Lower lobe of right lung (tissue), 2 donors: Measurements from ENCODE around the gene TCF7L1. TPM values are rescaled to one million over a fixed set of nuclear protein-coding genes. Genes with fewer than 3 reads are reported as not detected.

Experiments used
- ATAC-seq, 2 donors: fragments of 200-7000 bp; cut with Tn5 transposase; one replicate each; pipeline ENCODE4 v1.9.1; 2020 to 2022; ENCODE audit warnings: mild to moderate bottlenecking in 2 of 2, moderate library complexity in 2 of 2
- DNase-seq: peaks from one replicate; pipeline ENCODE4 v3.0.0-alpha.2; 2020
- H3K27ac ChIP-seq: fragments of 200-600 bp; one replicate; pipeline ENCODE4 v1.8.0; 2022
- H3K27me3 ChIP-seq: fragments of 200-600 bp; one replicate; pipeline ENCODE4 v1.8.0; 2022; ENCODE audit warnings: low read depth
- H3K36me3 ChIP-seq: fragments of 200-600 bp; one replicate; pipeline ENCODE4 v1.8.0; 2022; ENCODE audit warnings: mild to moderate bottlenecking
- H3K4me1 ChIP-seq: fragments of 200-600 bp; one replicate; pipeline ENCODE4 v1.8.0; 2022
- H3K4me3 ChIP-seq: fragments of 200-600 bp; one replicate; pipeline ENCODE4 v1.8.0; 2022; ENCODE audit warnings: mild to moderate bottlenecking
- H3K9me3 ChIP-seq: fragments of 200-600 bp; one replicate; pipeline ENCODE4 v1.8.0; 2022
- CTCF ChIP-seq: fragments of 200-600 bp; IDR thresholded peaks from one replicate; pipeline ENCODE4 v1.8.0; 2022; ENCODE audit warnings: antibody characterized with exemption, mild to moderate bottlenecking
- intact Hi-C: fragments of 100-400 bp; cut with DNase I; formaldehyde crosslinking; loops from one replicate; pipeline ENCODE4 v1.11.0; 2022
- total RNA-seq: library from RNA; stranded (reverse); fragmentation: NEBNext Ultra II Directional; extraction: Animal tissue kit (Norgen Biotek cat#: 25700); gene quantifications from one replicate; pipeline ENCODE4 v1.2.1, GENCODE V29; 2021
- donor health status: DM: no; HTN: yes; CAD: no; lungs with severe emphysema.

Gene TCF7L1
- total RNA-seq, 1 donor from 2014 or later = 17.1 TPM

GRCh38 chr2:85110991-85111560 lies 22.1 kb upstream of the TCF7L1 start:
- Histone ChIP-seq H3K4me3 (no peak overlapping the region), H3K36me3 (no peaks in the 10 kb centered on the region), H3K27ac (no peak overlapping the region), H3K4me1 (no peaks in the 10 kb centered on the region), H3K9me3 (no peaks in the 10 kb centered on the region), H3K27me3 (no peaks in the 10 kb centered on the region)
- TF ChIP-seq CTCF = no peak
- intact Hi-C loops = no loop called here
- no peak for ATAC-seq
- no peak for DNase-seq

- H3K9me3 ChIP-seq = no peaks in the 10 kb centered on the region
- intact Hi-C loops = no loop called here
- ATAC-seq = no peak
- no peaks in the 10 kb centered on the region for H3K4me1 ChIP-seq
- H3K4me3 ChIP-seq = no peak overlapping the region
- TF ChIP-seq CTCF = no peak
- no peaks in the 10 kb centered on the region for H3K36me3 ChIP-seq
- H3K27ac ChIP-seq = no peak overlapping the region
- no peaks in the 10 kb centered on the region for H3K27me3 ChIP-seq
- DNase-seq = no peak
These were observed 21.3 kb upstream of the TCF7L1 start for GRCh38 chr2:85111819-85112281.

- no peak for TF ChIP-seq CTCF
- DNase-seq = no peak
These were observed 20.1 kb upstream of the TCF7L1 start for GRCh38 chr2:85112906-85113625.

GRCh38 chr2:85114586-85115330 lies 18.4 kb upstream of the TCF7L1 start:
- no peak for TF ChIP-seq CTCF
- H3K4me1 ChIP-seq = no peaks in the 10 kb centered on the region
- H3K27ac ChIP-seq = no peak overlapping the region
- H3K9me3 ChIP-seq = no peaks in the 10 kb centered on the region
- no peak for ATAC-seq
- H3K27me3 ChIP-seq = no peaks in the 10 kb centered on the region
- H3K36me3 ChIP-seq = no peaks in the 10 kb centered on the region
- H3K4me3 ChIP-seq = no peak overlapping the region
- intact Hi-C loops = no loop called here
- DNase-seq = no peak

More at GRCh38 chr2:85112906-85113625, 20.1 kb upstream of the TCF7L1 start:
- Histone ChIP-seq H3K27me3 (no peaks in the 10 kb centered on the region), H3K36me3 (no peaks in the 10 kb centered on the region), H3K9me3 (no peaks in the 10 kb centered on the region), H3K27ac (no peak overlapping the region), H3K4me1 (no peaks in the 10 kb centered on the region), H3K4me3 (no peak overlapping the region)
- no peak for ATAC-seq
- intact Hi-C loops = no loop called here

GRCh38 chr2:85116207-85116606 lies 17.0 kb upstream of the TCF7L1 start:
- intact Hi-C loops = no loop called here

More at GRCh38 chr2:85116207-85116606, 17.0 kb upstream of the TCF7L1 start:
- Histone ChIP-seq H3K27ac (no peak overlapping the region), H3K27me3 (no peaks in the 10 kb centered on the region), H3K4me3 (no peak overlapping the region), H3K4me1 (no peaks in the 10 kb centered on the region), H3K9me3 (no peaks in the 10 kb centered on the region), H3K36me3 (no peaks in the 10 kb centered on the region)
- TF ChIP-seq CTCF = no peak
- ATAC-seq = no peak
- DNase-seq = no peak
